Right ventricle myocardium inferior (tissue), 1 donor: ENCODE measurements around the gene CANX. TPM values are rescaled to one million over a fixed set of nuclear protein-coding genes. Genes with fewer than 3 reads are reported as not detected.

Experiments
- ATAC-seq: fragments of 200-7000 bp; cut with Tn5 transposase; one replicate; pipeline ENCODE4 v1.9.1; 2020; ENCODE audit warnings: mild to moderate bottlenecking, moderate library complexity
- DNase-seq: peaks from one replicate; pipeline ENCODE4 v3.0.0; 2021; ENCODE audit errors: missing footprints
- intact Hi-C: fragments of 100-400 bp; cut with DNase I; formaldehyde crosslinking; loops from one replicate; pipeline ENCODE4 v1.11.0; 2022
- total RNA-seq: library from RNA; stranded (reverse); fragmentation: NEBNext Ultra II Directional; extraction: Animal tissue kit (Norgen Biotek cat#: 25700); gene quantifications from one replicate; pipeline ENCODE4 v1.2.1, GENCODE V29; 2021
- donor health status: DM: no; HTN: yes; CAD: no; lungs with severe emphysema.

CANX gene
- total RNA-seq, 1 donor from 2014 or later = 504 TPM

DNA sequence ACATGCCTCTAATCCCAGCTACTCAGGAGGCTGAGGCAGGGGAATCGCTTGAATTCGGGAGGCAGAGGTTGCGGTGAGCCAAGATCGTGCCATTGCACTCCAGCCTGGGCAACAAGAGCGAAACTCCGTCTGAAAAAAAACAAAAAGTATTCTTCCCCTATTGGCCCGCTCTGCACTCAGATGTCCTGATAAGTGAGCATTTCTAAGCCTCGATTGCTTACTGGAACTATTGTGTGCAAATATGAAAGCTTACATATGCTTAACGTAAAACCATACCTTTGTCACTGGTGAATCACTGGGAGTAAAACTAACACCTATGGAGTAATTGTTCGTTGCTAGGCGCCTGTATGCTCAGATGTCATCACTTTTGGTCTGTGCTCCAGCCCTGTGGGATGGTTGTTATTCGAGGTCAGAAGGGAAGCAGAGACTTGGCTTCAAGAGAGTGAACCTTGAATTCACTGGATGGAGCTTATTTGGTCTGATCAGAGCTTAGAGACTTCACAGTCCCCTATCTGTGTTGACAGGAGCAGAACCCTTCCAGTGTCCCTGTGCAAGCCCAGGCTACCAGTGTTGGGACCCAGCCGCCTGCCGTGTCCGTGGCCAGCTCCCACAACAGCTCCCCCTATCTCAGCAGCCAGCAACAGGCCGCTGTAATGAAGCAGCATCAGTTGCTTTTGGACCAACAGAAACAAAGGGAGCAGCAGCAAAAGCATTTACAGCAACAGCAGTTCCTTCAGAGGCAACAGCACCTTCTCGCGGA is 69.7 kb downstream of the CANX start:
- ATAC-seq (peak; percentile 40), DNase-seq (no peak)
- intact Hi-C loops = no loop called here

GRCh38 chr5:179769271-179769670 is 70.5 kb downstream of the CANX start:
- DNase-seq (no peak), ATAC-seq (no peak)
- intact Hi-C loops = no loop called here

- intact Hi-C loops = no loop called here
- ATAC-seq = no peak
- DNase-seq = no peak
These were observed 71.0 kb downstream of the CANX start for GRCh38 chr5:179769796-179770195.

- intact Hi-C loops = no loop called here
- DNase-seq (no peak), ATAC-seq (no peak)
These were observed 72.6 kb downstream of the CANX start for GRCh38 chr5:179771311-179771895.

- ATAC-seq (no peak), DNase-seq (no peak)
- intact Hi-C loops = no loop called here
These were observed 73.6 kb downstream of the CANX start for GRCh38 chr5:179772351-179772750.

GRCh38 chr5:179773686-179774040 is 74.9 kb downstream of the CANX start:
- intact Hi-C loops = no loop called here
- no peak for DNase-seq
- ATAC-seq = no peak

- intact Hi-C loops = no loop called here
- ATAC-seq (no peak), DNase-seq (no peak)
These were observed 75.7 kb downstream of the CANX start for GRCh38 chr5:179774442-179774841.

DNA sequence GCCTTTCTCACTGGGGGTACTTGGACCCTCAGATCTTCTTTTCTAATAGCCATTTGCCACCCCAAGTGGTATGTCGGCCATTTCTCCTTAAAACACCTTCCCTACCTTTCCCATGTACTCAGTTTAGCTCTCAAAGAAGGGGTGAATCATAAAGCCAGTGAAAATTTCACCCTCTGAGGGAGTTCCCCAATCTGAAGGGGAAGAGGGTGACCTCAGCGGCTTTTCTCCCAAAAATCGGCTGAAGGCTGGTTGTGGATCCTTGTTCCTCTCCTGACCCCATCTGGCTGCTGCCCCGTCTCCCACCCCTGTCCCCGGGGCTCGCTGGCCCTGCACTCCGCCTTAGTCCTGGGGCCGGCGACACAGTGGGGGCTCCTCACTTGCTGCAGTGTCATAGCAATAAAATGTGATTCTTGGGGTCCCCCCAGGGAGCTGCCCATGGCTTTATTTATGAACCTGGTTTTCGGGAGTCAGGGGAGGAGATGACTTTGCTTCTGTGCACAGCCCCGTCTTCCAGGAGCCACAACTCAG is 77.7 kb downstream of the CANX start:
- intact Hi-C loops = no loop called here
- ATAC-seq (no peak), DNase-seq (no peak)

GRCh38 chr5:179777456-179777855 is 78.7 kb downstream of the CANX start:
- ATAC-seq = no peak
- intact Hi-C loops = no loop called here
- DNase-seq = no peak

GRCh38 chr5:179777909-179778308 is 79.1 kb downstream of the CANX start:
- DNase-seq (no peak), ATAC-seq (peak; percentile 14)
- intact Hi-C loops = no loop called here

DNA sequence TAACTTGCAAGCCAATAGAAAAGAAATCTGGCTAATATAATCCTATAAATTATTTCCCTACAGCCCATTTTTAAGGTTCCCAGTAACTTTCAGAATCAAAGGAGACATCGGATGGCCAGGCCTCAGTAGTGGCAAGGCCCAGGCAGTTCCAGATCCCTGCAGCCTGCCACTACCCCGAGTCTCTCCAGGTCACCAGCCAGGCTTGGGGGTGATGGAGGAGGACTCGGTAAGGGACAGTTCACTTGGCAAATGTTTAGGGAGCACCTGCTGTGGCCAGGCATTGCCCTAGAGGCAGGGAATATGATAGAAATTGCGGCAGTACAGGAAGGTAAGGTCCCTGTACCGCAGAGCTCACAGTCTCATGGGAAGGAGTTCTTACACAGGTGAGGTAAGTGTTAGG is 79.8 kb downstream of the CANX start:
- DNase-seq (no peak), ATAC-seq (no peak)
- intact Hi-C loops = no loop called here

DNA sequence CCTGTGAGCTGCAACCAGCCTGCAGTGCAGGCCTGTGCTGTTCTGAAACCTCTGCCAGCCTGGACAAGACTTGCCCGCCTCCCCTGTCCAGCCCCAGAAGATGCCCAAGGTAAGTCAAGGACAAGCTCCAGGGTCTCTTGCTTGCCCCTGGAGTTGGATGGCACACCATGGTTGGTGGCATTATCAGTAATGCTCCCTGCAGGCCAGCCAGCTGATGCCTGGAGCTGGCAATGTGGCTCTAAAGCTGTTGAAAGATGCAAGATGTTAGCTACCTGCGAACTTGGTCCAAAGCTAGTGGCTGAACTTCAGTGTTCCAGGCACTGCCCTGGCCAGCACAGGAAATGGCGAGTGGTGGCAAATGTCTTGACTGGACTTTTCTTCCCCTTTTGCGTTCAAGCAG is 81.1 kb downstream of the CANX start:
- intact Hi-C loops = no loop called here
- DNase-seq (no peak), ATAC-seq (no peak)

GRCh38 chr5:179780362-179780761 is 81.6 kb downstream of the CANX start:
- DNase-seq = no peak
- intact Hi-C loops = no loop called here
- no peak for ATAC-seq

Other genes with a start within 250 kb of the CANX start
- 20.9 TPM for gene RUFY1, start 148.4 kb upstream of the CANX start, total RNA-seq
- gene HNRNPH1, start 75.3 kb upstream of the CANX start, total RNA-seq = 218 TPM
- not detected for gene CBY3, start 17.9 kb upstream of the CANX start, total RNA-seq
- 11.1 TPM for gene MAML1, start 33.9 kb downstream of the CANX start, total RNA-seq
- gene LTC4S, start 95.0 kb downstream of the CANX start, total RNA-seq = 10.3 TPM
- gene MGAT4B, start 107.9 kb downstream of the CANX start, total RNA-seq = 98.9 TPM
- 407 TPM for gene SQSTM1, start 121.9 kb downstream of the CANX start, total RNA-seq
- 12.2 TPM for gene MRNIP, start 159.8 kb downstream of the CANX start, total RNA-seq
- gene TBC1D9B, start 208.9 kb downstream of the CANX start, total RNA-seq = 37.1 TPM